Upper lobe of right lung (tissue), 1 donor: ENCODE measurements around the gene KDM1A. TPM values are rescaled to one million over a fixed set of nuclear protein-coding genes. Genes with fewer than 3 reads are reported as not detected.

Experiments used
- ATAC-seq: fragments of 200-7000 bp; cut with Tn5 transposase; one replicate; pipeline ENCODE4 v1.9.1; 2020; ENCODE audit warnings: mild to moderate bottlenecking, moderate library complexity
- DNase-seq: peaks from one replicate; pipeline ENCODE4 v3.0.0-alpha.2; 2020
- H3K27ac ChIP-seq: fragments of 200-600 bp; one replicate; pipeline ENCODE4 v1.8.0; 2022
- H3K27me3 ChIP-seq: fragments of 200-600 bp; one replicate; pipeline ENCODE4 v1.8.0; 2022; ENCODE audit warnings: mild to moderate bottlenecking
- H3K36me3 ChIP-seq: fragments of 200-600 bp; one replicate; pipeline ENCODE4 v1.8.0; 2022
- H3K4me1 ChIP-seq: fragments of 200-600 bp; one replicate; pipeline ENCODE4 v1.8.0; 2022
- H3K4me3 ChIP-seq: fragments of 200-600 bp; one replicate; pipeline ENCODE4 v1.8.0; 2022; ENCODE audit warnings: mild to moderate bottlenecking
- H3K9me3 ChIP-seq: fragments of 200-600 bp; one replicate; pipeline ENCODE4 v1.8.0; 2022
- intact Hi-C: fragments of 100-400 bp; cut with DNase I; formaldehyde crosslinking; loops from one replicate; pipeline ENCODE4 v1.11.0; 2022
- total RNA-seq: library from RNA; stranded (reverse); fragmentation: NEBNext Ultra II Directional; extraction: Animal tissue kit (Norgen Biotek cat#: 25700); gene quantifications from one replicate; pipeline ENCODE4 v1.2.1, GENCODE V29; 2021
- TF ChIP-seq, protein P1 (sequence below): fragments of 200-600 bp; IDR thresholded peaks from one replicate; pipeline ENCODE4 v1.8.0; 2022; ENCODE audit warnings: antibody characterized with exemption
- donor health status: DM: no; HTN: yes; CAD: no; lungs with severe emphysema.

KDM1A gene
- total RNA-seq, 1 donor from 2014 or later: 35.8 TPM

DNA sequence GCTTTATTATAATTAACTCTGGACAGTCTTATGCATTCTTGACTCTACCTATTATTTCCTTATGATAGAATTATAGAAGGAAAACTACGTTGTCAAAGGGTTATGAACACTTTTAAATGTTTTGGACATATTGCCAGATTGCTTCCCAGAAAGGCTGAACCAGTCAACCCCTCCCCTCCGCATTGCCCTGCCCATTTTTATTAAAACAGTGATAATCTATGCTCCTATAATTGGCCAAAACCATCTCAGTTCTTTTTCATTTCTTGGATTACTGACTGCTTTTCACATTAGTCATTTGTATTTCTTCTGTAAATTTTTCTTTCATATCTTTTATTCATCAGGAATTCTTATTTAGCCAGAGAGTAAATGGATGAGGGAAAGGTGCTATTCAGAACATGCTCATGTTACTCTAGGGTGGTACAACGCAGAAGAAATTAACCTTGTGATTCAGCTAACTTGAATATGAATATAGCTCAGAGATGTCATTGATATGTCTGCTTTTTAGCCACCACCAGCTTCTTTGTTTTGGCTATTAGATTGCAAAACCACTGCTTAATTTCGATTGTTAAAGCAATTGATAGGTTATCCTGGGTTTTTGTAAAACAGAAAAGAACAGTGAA, 32.1 kb downstream of the KDM1A start:
- no peak for ATAC-seq
- H3K36me3 ChIP-seq: peaks cover 55% of the 10 kb centered on the region

GRCh38 chr1:23057301-23057700, 38.0 kb downstream of the KDM1A start:
- Histone ChIP-seq H3K4me3 (no peak overlapping the region), H3K27ac (no peak overlapping the region), H3K36me3 (peaks cover 96% of the 10 kb centered on the region), H3K9me3 (no peaks in the 10 kb centered on the region), H3K27me3 (no peaks in the 10 kb centered on the region), H3K4me1 (no peaks in the 10 kb centered on the region)
- intact Hi-C loops: no loop called here
- ATAC-seq (no peak), DNase-seq (no peak)
- TF ChIP-seq, protein P1, sequence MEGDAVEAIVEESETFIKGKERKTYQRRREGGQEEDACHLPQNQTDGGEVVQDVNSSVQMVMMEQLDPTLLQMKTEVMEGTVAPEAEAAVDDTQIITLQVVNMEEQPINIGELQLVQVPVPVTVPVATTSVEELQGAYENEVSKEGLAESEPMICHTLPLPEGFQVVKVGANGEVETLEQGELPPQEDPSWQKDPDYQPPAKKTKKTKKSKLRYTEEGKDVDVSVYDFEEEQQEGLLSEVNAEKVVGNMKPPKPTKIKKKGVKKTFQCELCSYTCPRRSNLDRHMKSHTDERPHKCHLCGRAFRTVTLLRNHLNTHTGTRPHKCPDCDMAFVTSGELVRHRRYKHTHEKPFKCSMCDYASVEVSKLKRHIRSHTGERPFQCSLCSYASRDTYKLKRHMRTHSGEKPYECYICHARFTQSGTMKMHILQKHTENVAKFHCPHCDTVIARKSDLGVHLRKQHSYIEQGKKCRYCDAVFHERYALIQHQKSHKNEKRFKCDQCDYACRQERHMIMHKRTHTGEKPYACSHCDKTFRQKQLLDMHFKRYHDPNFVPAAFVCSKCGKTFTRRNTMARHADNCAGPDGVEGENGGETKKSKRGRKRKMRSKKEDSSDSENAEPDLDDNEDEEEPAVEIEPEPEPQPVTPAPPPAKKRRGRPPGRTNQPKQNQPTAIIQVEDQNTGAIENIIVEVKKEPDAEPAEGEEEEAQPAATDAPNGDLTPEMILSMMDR: no peak

More for the DNA sequence above, 32.1 kb downstream of the KDM1A start:
- TF ChIP-seq, protein P1: no peak
- no peak for DNase-seq
- H3K9me3 ChIP-seq: no peaks in the 10 kb centered on the region
- no peak overlapping the region for H3K27ac ChIP-seq
- no peak overlapping the region for H3K4me3 ChIP-seq
- H3K4me1 ChIP-seq: no peaks in the 10 kb centered on the region
- H3K27me3 ChIP-seq: no peaks in the 10 kb centered on the region
- intact Hi-C loops: no loop called here

DNA sequence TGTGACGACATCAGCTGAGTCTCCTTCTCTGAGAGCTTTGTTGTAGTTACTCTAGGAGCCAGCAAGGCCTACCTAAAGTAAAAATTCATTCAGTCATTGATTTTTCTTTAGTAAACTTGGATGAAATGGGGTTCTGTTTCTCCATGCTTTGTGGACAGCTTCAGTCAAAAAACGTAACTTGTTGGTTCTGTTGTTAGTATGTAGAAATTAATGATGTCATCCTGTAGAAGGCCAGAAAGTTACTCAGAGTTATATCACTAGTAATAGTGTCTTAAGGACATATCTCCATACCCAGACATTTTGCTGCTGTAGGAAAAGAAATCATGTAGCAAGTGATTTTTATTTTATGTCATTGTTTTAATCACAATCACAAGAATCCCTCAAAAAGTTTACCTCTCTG, 43.0 kb downstream of the KDM1A start:
- DNase-seq (no peak), ATAC-seq (no peak)
- H3K27me3 ChIP-seq: no peaks in the 10 kb centered on the region
- peaks cover 78% of the 10 kb centered on the region for H3K36me3 ChIP-seq
- H3K4me3 ChIP-seq: no peak overlapping the region
- H3K4me1 ChIP-seq: no peaks in the 10 kb centered on the region
- TF ChIP-seq, protein P1: no peak
- no peak overlapping the region for H3K27ac ChIP-seq
- intact Hi-C loops: no loop called here
- no peaks in the 10 kb centered on the region for H3K9me3 ChIP-seq

DNA sequence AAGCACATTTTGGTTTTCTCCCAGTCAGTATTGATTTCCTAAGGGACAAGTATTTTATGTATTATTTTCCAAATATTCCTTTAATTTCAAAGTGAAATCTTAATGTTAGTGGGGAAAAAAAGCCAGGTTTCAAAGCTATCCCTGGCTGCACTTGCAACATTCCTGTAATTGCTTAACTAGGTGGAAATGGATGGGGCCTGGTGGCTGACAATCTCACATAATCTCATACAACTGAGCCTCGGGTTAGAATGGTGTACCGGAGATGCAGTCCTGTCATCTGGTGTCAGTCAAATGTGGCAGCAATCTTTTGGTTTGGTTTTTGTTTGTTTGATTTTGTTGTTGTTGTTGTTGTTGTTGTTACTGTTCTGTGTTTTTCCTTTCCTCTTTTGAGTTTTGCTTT, 46.1 kb downstream of the KDM1A start:
- no peak overlapping the region for H3K4me3 ChIP-seq
- DNase-seq: no peak
- H3K4me1 ChIP-seq: no peaks in the 10 kb centered on the region
- TF ChIP-seq, protein P1: no peak
- H3K9me3 ChIP-seq: no peaks in the 10 kb centered on the region
- H3K27me3 ChIP-seq: no peaks in the 10 kb centered on the region
- no peak for ATAC-seq
- intact Hi-C loops: no loop called here
- peaks cover 76% of the 10 kb centered on the region for H3K36me3 ChIP-seq
- H3K27ac ChIP-seq: no peak overlapping the region

GRCh38 chr1:23066075-23066474, 46.8 kb downstream of the KDM1A start:
- TF ChIP-seq, protein P1: no peak
- Histone ChIP-seq H3K9me3 (no peaks in the 10 kb centered on the region), H3K27ac (no peak overlapping the region), H3K36me3 (peaks cover 76% of the 10 kb centered on the region), H3K4me1 (no peaks in the 10 kb centered on the region), H3K27me3 (no peaks in the 10 kb centered on the region), H3K4me3 (no peak overlapping the region)
- ATAC-seq (no peak), DNase-seq (no peak)
- intact Hi-C loops: no loop called here

- Histone ChIP-seq H3K4me1 (no peaks in the 10 kb centered on the region), H3K36me3 (peaks cover 79% of the 10 kb centered on the region), H3K27me3 (no peaks in the 10 kb centered on the region), H3K27ac (no peak overlapping the region), H3K9me3 (no peaks in the 10 kb centered on the region), H3K4me3 (no peak overlapping the region)
- ATAC-seq (no peak), DNase-seq (no peak)
- intact Hi-C loops: no loop called here
- TF ChIP-seq, protein P1: no peak
These were observed 49.9 kb downstream of the KDM1A start for GRCh38 chr1:23069149-23069548.
